GM18858 (cell line): ENCODE data around the gene MOCOS.
"Not testable (repeated sequence)": the region's sequence is repeated elsewhere in the genome, so short reads cannot be mapped to it uniquely, and the experiment has no call there.

Experiments
- ATAC-seq: cut with Tn5 transposase; IDR thresholded peaks from one replicate; pipeline ENCODE4 v1.9.1; 2021; ENCODE audit not compliant: unreplicated experiment

Gene MOCOS, protein sequence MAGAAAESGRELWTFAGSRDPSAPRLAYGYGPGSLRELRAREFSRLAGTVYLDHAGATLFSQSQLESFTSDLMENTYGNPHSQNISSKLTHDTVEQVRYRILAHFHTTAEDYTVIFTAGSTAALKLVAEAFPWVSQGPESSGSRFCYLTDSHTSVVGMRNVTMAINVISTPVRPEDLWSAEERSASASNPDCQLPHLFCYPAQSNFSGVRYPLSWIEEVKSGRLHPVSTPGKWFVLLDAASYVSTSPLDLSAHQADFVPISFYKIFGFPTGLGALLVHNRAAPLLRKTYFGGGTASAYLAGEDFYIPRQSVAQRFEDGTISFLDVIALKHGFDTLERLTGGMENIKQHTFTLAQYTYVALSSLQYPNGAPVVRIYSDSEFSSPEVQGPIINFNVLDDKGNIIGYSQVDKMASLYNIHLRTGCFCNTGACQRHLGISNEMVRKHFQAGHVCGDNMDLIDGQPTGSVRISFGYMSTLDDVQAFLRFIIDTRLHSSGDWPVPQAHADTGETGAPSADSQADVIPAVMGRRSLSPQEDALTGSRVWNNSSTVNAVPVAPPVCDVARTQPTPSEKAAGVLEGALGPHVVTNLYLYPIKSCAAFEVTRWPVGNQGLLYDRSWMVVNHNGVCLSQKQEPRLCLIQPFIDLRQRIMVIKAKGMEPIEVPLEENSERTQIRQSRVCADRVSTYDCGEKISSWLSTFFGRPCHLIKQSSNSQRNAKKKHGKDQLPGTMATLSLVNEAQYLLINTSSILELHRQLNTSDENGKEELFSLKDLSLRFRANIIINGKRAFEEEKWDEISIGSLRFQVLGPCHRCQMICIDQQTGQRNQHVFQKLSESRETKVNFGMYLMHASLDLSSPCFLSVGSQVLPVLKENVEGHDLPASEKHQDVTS

DNA sequence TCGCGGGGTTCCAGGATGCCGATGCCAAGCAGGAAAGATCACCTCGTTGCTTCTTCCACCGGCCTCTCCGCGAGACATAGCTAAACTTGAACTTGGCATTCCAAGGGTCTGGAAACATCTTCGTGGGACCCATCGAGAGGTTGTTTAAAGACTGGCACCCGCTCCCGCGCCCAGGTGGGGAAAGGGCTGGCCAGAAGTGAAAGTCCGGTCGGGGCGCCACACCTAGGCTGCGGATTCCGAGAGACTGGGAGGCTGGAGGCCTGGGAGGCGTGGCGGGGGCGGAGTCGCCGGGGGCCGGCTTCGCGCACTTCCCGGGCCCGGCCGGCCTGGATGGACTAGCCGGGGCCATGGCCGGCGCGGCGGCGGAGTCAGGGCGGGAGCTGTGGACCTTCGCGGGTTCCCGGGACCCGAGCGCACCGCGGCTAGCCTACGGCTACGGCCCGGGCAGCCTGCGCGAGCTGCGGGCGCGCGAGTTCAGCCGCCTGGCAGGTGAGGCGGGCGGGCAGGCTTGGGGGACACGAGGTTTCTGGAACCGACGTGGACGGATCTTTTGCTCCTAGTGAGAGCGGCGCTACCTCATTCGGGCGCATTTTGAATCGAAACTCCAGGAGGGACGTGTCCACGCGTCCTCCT, at the start of gene MOCOS:
Gene MOCOS (plus strand): TSS at position 305 of the 633 bp plus-strand sequence. CDS start 43 bp downstream, at position 348.
- ATAC-seq: peak; percentile 73

DNA sequence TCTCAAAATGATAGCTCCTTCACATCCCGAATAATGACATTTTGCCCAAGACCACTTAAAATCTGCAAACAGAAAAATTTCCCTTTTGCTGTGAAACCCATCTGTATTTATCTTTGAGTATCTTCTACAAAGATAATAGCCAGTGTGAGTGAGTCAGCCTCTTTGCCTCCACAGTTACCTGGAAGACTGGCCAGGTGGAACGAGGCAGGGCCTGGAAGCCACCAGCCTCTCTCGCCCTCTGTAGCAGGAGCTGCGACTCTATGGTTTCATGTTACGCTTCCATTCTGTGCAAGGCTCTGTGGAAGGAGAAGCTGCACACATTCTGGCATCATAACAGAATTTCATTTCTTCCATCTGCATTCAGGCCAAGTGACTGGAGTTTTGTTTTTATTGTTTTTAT, 48.1 kb upstream of the MOCOS start:
- no peak for ATAC-seq

DNA sequence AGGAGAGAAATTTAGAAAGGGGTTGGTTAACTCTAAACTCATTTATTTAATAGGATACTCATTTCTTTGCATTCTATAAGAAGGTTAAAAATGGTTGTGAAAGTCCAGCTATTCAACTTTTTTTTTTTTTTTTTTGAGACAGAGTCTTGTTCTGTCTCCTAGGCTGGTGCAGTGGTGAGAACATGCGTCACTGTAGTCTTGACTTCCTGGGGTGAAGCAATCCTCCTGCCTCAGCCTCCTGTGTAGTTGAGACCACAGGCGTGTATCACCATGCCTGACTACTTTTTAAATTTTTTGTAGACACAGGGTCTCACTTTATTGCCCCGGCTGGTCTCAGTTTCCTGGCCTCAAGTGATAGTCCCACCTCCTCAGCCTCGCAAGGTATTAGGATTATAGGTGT, 45.7 kb upstream of the MOCOS start:
- ATAC-seq: no peak

DNA sequence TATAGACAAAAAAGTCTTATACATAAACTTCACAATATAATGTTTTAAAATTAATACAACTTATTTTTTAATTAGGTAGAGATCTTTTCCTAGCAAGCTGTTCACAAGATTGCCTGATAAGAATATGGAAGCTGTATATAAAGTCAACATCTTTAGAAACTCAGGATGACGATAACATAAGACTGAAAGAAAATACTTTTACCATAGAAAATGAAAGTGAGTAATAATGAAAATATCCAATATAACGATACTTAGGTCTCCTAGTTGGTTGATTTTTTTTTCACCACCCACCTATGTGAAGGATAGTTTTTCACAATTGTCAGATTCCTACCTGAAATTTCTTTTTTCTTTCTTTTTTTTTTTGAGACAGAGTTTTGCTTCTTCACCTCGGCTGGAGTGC, 44.5 kb upstream of the MOCOS start:
- ATAC-seq: no peak

DNA sequence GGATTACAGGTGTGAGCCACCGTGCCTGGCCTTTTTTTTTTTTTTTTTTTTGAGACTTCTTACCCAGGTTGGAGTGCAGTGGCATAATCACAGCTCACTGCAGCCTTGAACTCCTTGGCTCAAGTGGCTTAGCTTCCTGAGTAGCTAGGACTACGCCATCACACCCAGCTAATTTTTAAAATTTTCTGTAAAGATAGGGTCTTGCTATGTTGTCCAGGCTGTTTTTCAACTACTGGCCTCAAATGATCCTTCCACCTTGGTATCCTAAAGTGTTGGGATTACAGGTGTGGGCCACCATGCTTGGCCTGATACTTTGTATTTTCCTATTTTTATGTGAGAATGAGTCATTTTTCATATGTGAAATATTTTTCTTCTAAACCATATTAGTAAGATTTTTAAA, 43.9 kb upstream of the MOCOS start:
- no peak for ATAC-seq

DNA sequence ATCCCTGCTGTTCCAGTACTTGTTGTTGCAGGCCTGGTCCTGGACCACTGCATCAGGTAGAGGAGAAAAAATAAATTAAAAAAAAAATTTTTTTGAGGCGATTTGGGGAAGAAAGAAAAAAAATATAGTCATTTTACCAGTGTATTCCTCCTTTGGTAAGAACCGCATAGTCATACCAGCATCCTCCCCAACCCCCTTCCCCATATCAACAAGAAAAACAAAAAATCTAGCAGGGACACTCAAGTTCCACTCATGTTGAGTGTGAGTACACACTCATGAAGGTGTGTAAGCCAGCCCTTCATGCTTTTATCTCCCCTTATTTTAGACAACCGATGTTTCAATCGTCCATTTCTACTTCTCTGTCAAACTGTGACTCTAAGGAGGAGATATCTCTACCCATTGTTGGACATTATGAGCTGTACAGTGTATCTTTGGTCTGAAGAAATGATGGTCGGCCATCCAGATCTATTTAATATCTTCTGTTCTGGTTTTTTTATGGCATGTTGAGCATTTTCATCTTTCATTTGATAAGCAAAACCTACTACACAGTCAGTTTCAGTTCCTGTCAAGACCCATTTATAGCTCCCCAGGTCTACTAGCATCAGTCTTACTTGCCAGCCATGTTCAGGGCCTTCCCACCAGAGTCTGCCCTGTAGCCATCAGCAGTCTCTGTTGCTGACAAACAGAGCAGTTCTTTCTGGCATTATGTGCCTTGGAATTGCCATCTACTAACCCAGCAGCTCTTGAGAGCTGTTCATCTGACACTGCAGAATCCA, 37.6 kb upstream of the MOCOS start:
- ATAC-seq: peak; percentile 96

DNA sequence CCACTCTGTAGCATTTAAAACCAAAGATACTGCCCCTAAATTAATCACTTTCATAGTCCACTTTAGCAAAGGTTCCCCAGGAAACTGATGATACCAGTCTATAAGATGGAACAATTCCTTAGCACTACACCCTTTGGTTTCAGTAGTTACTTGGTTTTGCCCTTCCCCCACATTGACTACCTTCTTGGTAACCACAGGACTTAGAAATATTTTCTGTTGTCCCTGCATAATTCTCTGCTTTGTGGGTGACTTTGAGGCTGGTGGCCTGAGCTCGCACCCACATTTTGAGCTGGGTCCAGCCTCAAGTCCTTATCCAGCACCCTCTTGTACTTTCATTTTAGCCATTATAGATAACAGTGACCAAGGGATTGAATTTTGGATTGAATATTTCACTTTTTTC, 34.5 kb upstream of the MOCOS start:
- ATAC-seq: no peak

DNA sequence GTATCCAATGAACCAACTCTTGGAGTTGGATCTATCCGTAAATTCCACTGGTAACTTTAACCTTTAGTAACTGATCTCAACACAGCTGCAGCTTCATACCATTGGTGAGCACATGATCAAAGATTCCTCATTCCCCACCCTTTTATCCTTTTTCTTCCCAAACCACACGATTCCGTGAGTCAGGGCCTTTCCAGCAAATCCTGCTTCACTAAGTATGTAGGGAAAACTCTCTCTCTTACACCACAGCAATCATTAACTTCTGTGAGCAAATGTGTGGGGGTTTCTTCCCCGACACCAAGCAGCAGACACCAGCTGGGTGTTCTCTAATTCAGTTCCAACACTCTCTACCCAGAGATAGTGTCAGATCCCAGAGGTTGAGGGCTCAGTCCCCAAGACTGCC, 34.1 kb upstream of the MOCOS start:
- no peak for ATAC-seq

DNA sequence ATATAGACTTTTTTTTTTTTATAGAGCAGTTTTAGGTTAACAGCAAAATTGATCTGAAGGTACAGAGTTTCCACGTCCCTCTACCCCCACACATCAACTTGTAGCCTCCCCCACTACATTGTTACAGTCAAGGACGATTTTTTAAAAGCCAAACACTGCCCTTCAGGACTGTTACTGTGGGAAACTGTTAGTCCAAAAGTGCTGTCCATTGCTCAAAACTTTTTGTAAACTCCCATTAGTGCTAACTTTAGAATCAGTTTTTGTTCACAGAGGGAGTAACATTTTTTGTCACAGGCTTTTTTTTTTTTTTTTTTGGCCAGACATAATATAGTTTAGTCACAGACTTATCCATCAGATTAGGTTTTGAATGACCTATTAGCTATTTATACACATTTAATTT, 33.5 kb upstream of the MOCOS start:
- no peak for ATAC-seq

DNA sequence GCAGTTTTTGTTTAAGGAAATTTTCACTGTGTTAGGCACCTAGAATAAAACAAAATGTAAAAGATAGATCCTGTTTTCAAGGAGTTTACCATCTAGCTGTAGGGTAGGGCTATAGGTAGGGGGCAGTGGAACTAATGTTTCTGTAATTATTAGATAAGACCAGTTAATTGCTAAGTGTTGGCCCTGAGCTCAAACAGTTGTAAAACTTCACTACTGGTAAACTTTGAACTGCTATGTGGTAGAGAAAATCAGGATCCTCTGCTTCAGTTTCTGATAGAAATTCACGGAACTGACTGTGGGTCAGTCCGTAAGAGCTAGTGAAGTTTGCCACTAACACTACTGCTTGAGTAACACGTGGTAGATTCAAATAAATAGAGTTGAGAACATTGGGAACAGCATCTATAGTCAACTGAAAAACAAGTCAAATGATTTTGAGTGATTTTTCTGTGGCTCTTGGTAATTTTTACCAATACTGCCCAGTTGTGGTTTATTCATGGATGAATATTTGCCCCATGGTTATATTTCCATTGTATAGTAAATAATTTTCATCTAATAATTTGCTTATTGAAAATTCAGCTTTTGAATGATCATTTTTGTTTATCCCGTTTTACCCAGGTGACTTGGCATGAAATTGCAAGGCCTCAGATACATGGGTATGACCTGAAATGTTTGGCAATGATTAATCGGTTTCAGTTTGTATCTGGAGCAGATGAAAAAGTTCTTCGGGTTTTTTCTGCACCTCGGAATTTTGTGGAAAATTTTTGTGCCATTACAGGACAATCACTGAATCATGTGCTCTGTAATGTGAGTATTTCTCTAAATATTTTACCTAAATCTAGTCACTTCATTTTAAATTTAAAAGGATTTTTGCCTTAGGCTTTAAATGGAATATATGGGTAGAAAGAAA, 31.2 kb upstream of the MOCOS start:
- ATAC-seq: no peak

DNA sequence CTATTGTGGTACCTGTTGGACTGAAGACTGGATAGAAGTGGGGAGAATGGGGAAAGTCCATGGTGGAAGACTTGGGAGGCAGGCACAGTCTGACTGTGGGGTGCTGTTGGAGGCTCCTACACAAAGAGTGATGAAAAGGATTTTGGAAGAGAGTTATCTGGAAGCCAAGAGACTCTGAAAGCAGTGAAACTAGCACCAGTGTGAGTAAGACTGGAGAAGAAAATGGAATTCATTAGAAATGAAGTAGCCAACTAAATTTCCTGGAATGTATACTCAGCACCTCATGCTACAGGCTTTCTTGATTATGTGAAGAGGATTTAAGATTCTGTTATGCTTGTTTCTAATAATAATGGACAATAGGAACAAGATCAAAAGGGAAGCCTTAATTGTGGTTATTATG, 29.9 kb upstream of the MOCOS start:
- no peak for ATAC-seq

DNA sequence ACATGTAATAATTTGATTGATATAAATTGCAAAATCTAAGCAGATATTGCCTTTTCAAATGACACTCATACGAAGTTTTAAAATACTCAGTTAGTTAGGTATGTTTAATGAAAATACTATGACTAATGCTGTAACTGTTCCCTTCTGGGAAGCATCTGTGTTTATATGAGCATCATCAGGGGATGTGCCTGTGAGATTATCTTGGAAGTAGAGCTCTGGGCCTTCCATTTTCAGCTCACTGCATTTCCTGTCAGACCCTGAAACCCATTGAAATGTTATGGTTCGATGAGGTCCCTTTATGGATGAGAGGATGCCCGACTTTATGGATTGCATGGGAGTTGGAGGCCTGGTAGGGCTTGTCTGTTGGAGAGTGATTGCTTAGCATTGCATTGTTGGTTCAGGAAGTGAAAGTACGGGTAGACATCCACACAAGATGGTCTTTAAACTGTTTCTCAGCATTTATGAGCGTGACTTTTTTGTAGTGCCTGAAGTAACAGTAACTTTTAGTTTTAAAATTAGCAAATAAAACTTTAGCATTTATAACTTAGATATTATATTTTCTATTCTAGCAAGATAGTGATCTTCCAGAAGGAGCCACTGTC, 28.9 kb upstream of the MOCOS start:
- no peak for ATAC-seq

DNA sequence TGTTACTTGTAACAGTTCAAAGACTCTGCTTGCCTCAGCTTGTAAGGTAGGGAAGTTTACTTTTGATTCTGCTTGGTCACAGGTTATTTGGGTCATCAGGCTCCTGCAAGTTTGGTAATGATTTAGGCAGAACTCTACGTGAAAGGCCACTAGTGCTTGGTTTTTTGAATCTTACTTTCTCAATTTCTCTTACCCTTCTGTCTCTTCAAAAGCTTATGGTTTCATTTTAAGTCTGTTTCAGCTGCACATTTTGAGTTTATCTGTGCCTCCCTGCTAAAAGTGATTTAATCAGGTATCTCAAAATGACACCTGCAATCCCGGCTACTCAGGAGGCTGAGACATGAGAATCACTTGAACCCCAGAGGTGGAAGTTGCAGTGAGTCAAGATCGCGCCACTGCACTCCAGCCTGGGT, 26.3 kb upstream of the MOCOS start:
- ATAC-seq: no peak

DNA sequence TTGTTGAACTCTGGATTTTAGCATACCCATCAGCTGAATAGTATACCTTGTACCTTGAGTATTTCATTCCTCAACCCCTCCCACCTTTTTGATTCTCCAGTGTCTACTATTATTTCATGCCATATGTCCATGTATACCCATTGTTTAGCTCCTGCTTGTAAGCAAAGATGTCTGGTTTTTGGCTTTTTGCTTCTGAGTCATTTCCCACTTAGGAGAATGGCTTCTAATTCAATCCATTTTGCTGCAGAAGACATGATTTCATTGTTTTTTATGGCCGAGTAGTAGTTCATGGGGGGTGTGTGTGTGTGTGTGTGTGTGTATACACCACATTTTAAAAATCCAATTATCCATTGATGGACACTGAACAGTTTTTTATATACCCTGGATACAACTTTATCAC, 24.3 kb upstream of the MOCOS start:
- no peak for ATAC-seq

DNA sequence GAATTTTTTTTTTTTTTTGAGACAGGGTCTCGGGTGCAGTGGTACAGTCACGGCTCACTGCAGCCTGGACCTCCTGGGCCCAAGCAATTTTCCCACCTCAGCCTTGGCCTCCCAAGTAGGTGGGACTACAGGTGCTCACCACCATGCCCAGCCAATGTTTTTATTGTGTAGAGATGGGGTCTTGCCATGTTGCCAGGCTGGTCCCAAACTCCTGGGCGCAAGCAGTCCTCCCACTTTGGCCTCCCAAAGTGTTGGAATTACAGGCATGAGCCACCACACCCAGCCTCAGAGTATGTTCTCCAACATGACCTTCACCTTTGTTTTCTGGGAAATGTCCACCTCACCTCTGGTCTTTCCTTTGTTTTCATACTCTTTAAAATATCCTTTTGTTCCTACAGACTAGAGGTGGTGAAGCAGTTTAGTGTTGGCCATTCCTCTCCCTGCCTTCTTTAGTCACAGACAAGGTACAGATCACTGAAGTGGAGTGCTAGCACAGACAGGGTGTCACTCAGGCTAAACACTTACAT, 19.5 kb upstream of the MOCOS start:
- no peak for ATAC-seq

DNA sequence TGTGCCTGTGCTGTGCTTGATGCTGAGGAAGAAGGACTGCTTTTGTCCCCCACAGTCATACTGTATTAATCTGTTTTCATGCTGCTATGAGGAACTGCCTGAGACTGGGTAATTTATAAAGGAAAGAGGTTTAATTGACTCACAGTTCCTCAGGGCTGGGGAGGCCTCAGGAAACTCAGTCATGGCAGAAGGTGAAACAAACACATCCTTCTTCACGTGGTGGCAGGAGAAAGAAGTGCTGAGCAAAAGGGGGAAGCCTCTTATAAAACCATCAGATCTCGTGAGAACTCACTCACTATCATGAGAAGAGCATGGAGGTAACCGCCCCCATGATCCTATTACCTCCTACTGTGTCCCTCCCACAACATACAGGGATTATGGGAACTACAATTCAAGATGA, 19.0 kb upstream of the MOCOS start:
- not testable (repeated sequence) for ATAC-seq

DNA sequence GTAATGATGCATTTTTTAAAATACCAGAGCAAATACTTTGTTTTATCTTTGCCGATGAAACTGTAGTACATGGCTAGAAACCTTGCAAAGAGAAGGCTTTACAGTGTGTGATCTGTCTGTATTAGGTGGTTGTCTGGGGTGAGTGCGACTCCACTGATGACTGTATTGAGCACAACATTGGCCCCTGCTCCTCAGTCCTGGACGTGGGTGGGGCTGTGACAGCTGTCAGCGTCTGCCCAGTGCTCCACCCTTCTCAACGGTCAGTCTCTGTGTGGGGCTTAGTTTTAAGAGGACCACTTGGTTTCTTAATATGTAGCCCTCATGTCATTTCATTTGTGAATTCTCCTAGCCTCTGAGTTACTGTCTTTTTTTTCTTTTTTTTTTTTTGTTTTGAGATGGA, 17.4 kb upstream of the MOCOS start:
- no peak for ATAC-seq

DNA sequence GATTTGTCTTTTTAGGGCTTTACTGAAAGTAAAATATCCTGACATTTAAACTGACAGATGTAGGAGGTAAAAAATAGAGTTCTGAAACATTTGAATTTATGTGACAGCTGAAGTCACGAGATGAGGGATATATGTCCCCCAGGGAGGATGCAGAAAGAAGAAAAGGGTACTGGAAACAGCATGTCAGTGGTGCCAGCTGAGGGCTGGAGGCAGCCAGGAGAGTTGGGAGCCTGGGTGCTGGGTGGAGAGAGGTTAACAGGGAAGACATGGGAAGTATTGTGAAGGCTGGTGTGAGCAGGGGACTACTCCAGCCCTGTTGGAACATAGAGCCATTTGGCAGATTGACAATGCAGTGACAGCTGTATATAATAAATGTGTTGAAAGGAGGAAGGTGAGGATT, 11.8 kb upstream of the MOCOS start:
- no peak for ATAC-seq

DNA sequence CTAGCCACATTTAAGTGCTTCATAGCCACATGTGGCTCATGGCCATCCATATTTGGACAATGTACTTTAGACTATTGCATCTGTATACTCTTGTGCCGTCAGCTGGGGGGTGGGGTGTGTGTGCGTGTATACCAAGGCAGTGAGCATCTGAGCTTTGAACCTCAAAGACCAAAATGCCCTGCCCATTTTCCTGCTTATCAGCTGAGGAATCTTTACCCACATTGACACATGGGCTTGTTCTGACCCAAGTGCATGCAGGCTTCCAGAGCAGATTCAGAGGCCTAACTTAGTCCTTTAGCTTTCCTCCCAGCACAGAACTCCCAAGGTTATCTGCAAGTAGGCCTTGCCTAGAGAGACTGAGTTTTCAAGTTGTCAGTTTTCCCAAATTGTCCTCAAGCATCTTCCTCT, 11.1 kb upstream of the MOCOS start:
- ATAC-seq: no peak
